A673 (cell line): Measurements from ENCODE around the gene FSTL1. TPM values are rescaled to one million over a fixed set of nuclear protein-coding genes. Genes with fewer than 3 reads are reported as not detected.

Experiments used
- BruUV-seq: library from RNA; stranded (reverse); fragments of 400-500 nt; replicated peaks from 2 replicates; lab custom pipeline; 2021; lab: Mats Ljungman, UMichigan
- CTCF ChIA-PET: fragments of 300-600 bp; sonication (Branson Sonifier 250); formaldehyde crosslinking; loops from one replicate; lab custom pipeline; 2022; ENCODE audit warnings: antibody characterized with exemption; lab: Charles Lee
- POLR2A ChIA-PET: fragments of 300-600 bp; sonication (Branson Sonifier 250); formaldehyde crosslinking; loops from one replicate; lab custom pipeline; 2022; ENCODE audit warnings: antibody characterized with exemption; ENCODE audit not compliant: low non-redundant PET; lab: Charles Lee
- DNase-seq: peaks from one replicate; pipeline ENCODE4 v3.0.0-alpha.2; 2015; ENCODE audit warnings: low spot score
- H3K27ac ChIP-seq: fragments of 200-600 bp; sonication (generic); 2 replicates; pipeline ENCODE4 v1.5.1; 2016; ENCODE audit warnings: mixed run types, low read depth, mild to moderate bottlenecking, mixed read lengths, antibody characterized with exemption, low read length; ENCODE audit not compliant: poor library complexity, severe bottlenecking
- H3K27me3 ChIP-seq: fragments of 200-600 bp; sonication (generic); replicated peaks from 2 replicates; pipeline ENCODE4 v1.6.1; 2017; ENCODE audit warnings: mixed run types, low read depth, mild to moderate bottlenecking, mixed read lengths, antibody characterized with exemption, low read length; ENCODE audit not compliant: insufficient read depth, poor library complexity
- H3K36me3 ChIP-seq: fragments of 200-600 bp; sonication (generic); 2 replicates; pipeline ENCODE4 v1.6.1; 2016; ENCODE audit warnings: mixed run types, mild to moderate bottlenecking, mixed read lengths, antibody characterized with exemption, low read length; ENCODE audit not compliant: insufficient read depth, poor library complexity, severe bottlenecking
- H3K4me1 ChIP-seq: fragments of 200-600 bp; sonication (generic); 2 replicates; pipeline ENCODE4 v1.6.1; 2017; ENCODE audit warnings: mixed run types, mild to moderate bottlenecking, mixed read lengths, antibody characterized with exemption, low read length; ENCODE audit not compliant: insufficient read depth, poor library complexity, severe bottlenecking
- H3K4me3 ChIP-seq: fragments of 200-600 bp; sonication (generic); 2 replicates; pipeline ENCODE4 v1.5.1; 2016; ENCODE audit warnings: low read depth, mixed run types, mild to moderate bottlenecking, mixed read lengths, low read length; ENCODE audit not compliant: poor library complexity, severe bottlenecking
- H3K9me3 ChIP-seq: fragments of 200-600 bp; sonication (generic); 2 replicates; pipeline ENCODE4 v1.6.1; 2016; ENCODE audit warnings: mixed run types, low read depth, mild to moderate bottlenecking, mixed read lengths, antibody characterized with exemption, low read length; ENCODE audit not compliant: poor library complexity, severe bottlenecking
- EZH2 ChIP-seq: fragments of 200-600 bp; sonication (generic); IDR thresholded peaks from 2 replicates; pipeline ENCODE4 v1.6.1; 2017; ENCODE audit warnings: borderline replicate concordance, low read depth, mild to moderate bottlenecking, mixed read lengths, antibody characterized with exemption, low read length; ENCODE audit not compliant: poor library complexity, severe bottlenecking
- intact Hi-C: fragments of 100-400 bp; cut with micrococcal nuclease; formaldehyde crosslinking; loops from one replicate; pipeline ENCODE4 v1.10.0; 2022; ENCODE audit not compliant: unreplicated experiment
- total RNA-seq: library from RNA; stranded (reverse); gene quantifications from 2 replicates; pipeline ENCODE4 v1.2.3, GENCODE V29; 2021
- TF ChIP-seq, protein P1 (sequence below): fragments of 300-800, 200-600 bp; sonication (generic); conservative IDR thresholded peaks from 2 replicates; pipeline ENCODE4 v1.5.1; 2017; ENCODE audit warnings: low read depth, mild to moderate bottlenecking, antibody characterized with exemption, low read length, moderate library complexity, mixed read lengths

Gene FSTL1
- total RNA-seq, 1 experiment from 2014 or later, result 122 TPM

DNA sequence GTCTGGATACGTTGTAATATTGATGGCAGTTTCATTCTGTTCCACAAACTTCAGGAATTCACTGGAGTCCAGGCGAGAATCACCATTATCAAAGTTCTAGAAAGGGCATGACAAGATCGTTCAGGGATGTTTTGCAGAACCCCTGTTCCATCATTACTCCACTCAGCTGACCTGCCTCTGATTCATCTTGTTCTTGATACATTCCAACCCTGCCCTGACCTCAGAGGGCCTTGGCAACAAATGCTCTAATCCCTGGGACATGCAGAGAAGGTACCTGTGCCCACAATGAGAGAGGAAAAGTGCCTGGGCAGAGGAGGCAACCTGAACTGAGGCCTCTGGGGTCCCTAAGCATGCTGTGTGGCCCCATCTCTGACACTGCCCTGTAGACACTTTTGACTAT, 45.9 kb downstream of the FSTL1 start:
- BruUV-seq, result no TSS peak
- ChIA-PET POLR2A (interaction anchor here (0.5 kb wide), 1 partner anchor 372 kb away, joined by 4 read pairs; no protein-coding TSS in a partner anchor), CTCF (interaction anchor here (1.1 kb wide), 1 partner anchor 12 kb away, joined by 3 read pairs; no protein-coding TSS in a partner anchor)
- no peaks in the 10 kb centered on the region for H3K9me3 ChIP-seq
- H3K4me1 ChIP-seq, result no peaks in the 10 kb centered on the region
- H3K27ac ChIP-seq, result no peak overlapping the region
- intact Hi-C loops, result no loop called here
- H3K4me3 ChIP-seq, result no peak overlapping the region
- H3K36me3 ChIP-seq, result peaks cover 20% of the 10 kb centered on the region
- DNase-seq, result no peak
- H3K27me3 ChIP-seq, result no peaks in the 10 kb centered on the region
- no peak for TF ChIP-seq EZH2
- TF ChIP-seq, protein P1, sequence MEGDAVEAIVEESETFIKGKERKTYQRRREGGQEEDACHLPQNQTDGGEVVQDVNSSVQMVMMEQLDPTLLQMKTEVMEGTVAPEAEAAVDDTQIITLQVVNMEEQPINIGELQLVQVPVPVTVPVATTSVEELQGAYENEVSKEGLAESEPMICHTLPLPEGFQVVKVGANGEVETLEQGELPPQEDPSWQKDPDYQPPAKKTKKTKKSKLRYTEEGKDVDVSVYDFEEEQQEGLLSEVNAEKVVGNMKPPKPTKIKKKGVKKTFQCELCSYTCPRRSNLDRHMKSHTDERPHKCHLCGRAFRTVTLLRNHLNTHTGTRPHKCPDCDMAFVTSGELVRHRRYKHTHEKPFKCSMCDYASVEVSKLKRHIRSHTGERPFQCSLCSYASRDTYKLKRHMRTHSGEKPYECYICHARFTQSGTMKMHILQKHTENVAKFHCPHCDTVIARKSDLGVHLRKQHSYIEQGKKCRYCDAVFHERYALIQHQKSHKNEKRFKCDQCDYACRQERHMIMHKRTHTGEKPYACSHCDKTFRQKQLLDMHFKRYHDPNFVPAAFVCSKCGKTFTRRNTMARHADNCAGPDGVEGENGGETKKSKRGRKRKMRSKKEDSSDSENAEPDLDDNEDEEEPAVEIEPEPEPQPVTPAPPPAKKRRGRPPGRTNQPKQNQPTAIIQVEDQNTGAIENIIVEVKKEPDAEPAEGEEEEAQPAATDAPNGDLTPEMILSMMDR, result no peak

DNA sequence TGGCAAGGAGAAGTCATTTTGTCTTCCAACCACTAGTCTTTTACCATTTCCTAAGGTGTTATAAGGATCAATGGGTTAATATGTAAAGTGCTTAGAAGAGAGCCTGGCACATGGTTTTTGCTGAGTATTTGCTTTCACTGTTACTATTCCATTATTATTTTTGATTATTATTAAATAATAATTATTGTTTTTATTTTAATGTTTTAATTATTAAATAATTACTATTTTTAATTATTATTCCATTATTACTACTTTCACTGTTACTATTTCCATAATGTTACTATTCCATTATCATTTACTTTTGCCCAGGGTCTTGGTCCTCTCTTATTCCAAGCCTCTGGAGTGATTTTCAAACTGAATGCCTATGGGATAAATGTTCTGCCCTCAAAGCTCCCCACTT, 48.5 kb downstream of the FSTL1 start:
- no TSS peak for BruUV-seq
- CTCF ChIA-PET, result interaction anchor here (0.6 kb wide), 1 partner anchor 389 kb away, joined by 3 read pairs; no protein-coding TSS in a partner anchor
- intact Hi-C loops, result no loop called here

GRCh38 chr3:120399372-120399771, 51.4 kb downstream of the FSTL1 start:
- TF ChIP-seq EZH2, result no peak
- TF ChIP-seq, protein P1, result no peak
- no peaks in the 10 kb centered on the region for H3K4me1 ChIP-seq
- H3K27ac ChIP-seq, result no peak overlapping the region
- no peaks in the 10 kb centered on the region for H3K27me3 ChIP-seq
- H3K4me3 ChIP-seq, result no peak overlapping the region
- DNase-seq, result no peak
- ChIA-PET POLR2A (no interaction called here), CTCF (no interaction called here)
- BruUV-seq, result no TSS peak
- no peaks in the 10 kb centered on the region for H3K9me3 ChIP-seq
- peaks cover 35% of the 10 kb centered on the region for H3K36me3 ChIP-seq
- intact Hi-C loops, result no loop called here

More for the DNA sequence above, 48.5 kb downstream of the FSTL1 start:
- POLR2A ChIA-PET, result no interaction called here
- TF ChIP-seq, protein P1, result no peak
- DNase-seq, result no peak
- Histone ChIP-seq H3K27me3 (no peaks in the 10 kb centered on the region), H3K4me3 (no peak overlapping the region), H3K27ac (no peak overlapping the region), H3K9me3 (no peaks in the 10 kb centered on the region), H3K4me1 (no peaks in the 10 kb centered on the region), H3K36me3 (peaks cover 27% of the 10 kb centered on the region)
